Measurements from ENCODE around the gene ZSWIM3.

GRCh38 chr20:45840700-45841198 lies 16.7 kb upstream of the ZSWIM3 start:
- TF ChIP-seq, protein P1, sequence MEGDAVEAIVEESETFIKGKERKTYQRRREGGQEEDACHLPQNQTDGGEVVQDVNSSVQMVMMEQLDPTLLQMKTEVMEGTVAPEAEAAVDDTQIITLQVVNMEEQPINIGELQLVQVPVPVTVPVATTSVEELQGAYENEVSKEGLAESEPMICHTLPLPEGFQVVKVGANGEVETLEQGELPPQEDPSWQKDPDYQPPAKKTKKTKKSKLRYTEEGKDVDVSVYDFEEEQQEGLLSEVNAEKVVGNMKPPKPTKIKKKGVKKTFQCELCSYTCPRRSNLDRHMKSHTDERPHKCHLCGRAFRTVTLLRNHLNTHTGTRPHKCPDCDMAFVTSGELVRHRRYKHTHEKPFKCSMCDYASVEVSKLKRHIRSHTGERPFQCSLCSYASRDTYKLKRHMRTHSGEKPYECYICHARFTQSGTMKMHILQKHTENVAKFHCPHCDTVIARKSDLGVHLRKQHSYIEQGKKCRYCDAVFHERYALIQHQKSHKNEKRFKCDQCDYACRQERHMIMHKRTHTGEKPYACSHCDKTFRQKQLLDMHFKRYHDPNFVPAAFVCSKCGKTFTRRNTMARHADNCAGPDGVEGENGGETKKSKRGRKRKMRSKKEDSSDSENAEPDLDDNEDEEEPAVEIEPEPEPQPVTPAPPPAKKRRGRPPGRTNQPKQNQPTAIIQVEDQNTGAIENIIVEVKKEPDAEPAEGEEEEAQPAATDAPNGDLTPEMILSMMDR (IDR thresholded peaks at IDR 0.05; ENCODE audit: control extremely low read depth in 1 of 3, insufficient read depth in 1 of 3, low read depth in 1 of 3, low read length in 3 of 3) = no peak
- TF ChIP-seq CEBPB (IDR thresholded peaks at IDR 0.05; ENCODE audit: low read depth, low read length) (no peak), SUZ12 (IDR thresholded peaks at IDR 0.05; ENCODE audit: low read length) (no peak), EZH2 (IDR thresholded peaks at IDR 0.05; ENCODE audit: low read depth, low read length, severe bottlenecking) (no peak), ZNF274 (IDR thresholded peaks at IDR 0.05; ENCODE audit: borderline replicate concordance, extremely low read depth, low read length) (no peak), MAX (IDR thresholded peaks at IDR 0.05) (no peak), POLR2AphosphoS5 (IDR thresholded peaks at IDR 0.05; ENCODE audit: low read depth, low read length) (no peak), CREB1 (IDR thresholded peaks at IDR 0.05) (no peak), SP1 (IDR thresholded peaks at IDR 0.05; ENCODE audit: low read depth, low read length) (no peak), CHD1 (IDR thresholded peaks at IDR 0.05; ENCODE audit: low read depth, low read length) (no peak), SP2 (IDR thresholded peaks at IDR 0.05; ENCODE audit: low read length) (no peak), TEAD4 (IDR thresholded peaks at IDR 0.05; ENCODE audit: low read depth, low read length) (no peak), EP300 (IDR thresholded peaks at IDR 0.05; ENCODE audit: borderline replicate concordance in 1 of 2, low read depth in 2 of 2, low read length in 2 of 2) (no peak)
- TF ChIP-seq, protein P2, sequence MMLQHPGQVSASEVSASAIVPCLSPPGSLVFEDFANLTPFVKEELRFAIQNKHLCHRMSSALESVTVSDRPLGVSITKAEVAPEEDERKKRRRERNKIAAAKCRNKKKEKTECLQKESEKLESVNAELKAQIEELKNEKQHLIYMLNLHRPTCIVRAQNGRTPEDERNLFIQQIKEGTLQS (IDR thresholded peaks at IDR 0.05; ENCODE audit: insufficient read depth, low read depth, low read length) = no peak
